Measurements from ENCODE around the gene RFX2. TPM values are rescaled to one million over a fixed set of nuclear protein-coding genes. Genes with fewer than 3 reads are reported as not detected.

RFX2 gene
- total RNA-seq, 1 experiment from 2014 or later: 4.6 TPM

GRCh38 chr19:6047741-6048251, 62.5 kb downstream of the RFX2 start (continued):
- TF ChIP-seq, protein P1, sequence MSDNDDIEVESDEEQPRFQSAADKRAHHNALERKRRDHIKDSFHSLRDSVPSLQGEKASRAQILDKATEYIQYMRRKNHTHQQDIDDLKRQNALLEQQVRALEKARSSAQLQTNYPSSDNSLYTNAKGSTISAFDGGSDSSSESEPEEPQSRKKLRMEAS (CRISPR knock-in tag; IDR thresholded peaks at IDR 0.05): no peak
- TF ChIP-seq ATF1 (CRISPR knock-in tag; IDR thresholded peaks at IDR 0.05) (no peak), TEAD4 (CRISPR knock-in tag; IDR thresholded peaks at IDR 0.05) (no peak)

DNA sequence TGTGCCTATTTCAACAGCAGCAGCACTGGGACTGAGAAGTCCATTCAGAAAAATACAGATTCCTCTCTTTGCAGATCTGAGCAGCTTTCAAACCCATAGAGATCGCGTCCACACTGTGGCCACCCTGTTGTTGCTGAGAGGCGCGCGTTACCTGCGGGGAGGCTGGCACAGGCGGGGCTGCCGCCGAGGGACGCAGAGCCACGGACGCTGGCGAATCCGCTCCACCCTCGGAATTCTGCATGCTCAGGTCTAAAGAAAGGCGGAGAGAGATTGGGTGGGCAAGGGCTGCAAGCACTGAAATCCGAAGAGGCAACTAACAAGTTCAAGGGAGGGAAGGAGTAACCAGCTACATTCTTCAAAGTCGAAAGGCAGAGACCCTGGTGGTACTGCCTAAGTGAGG, 63.0 kb downstream of the RFX2 start:
- ChIA-PET CTCF (interaction anchor here (0.6 to 3.5 kb wide), 38 partner anchors 9 to 378 kb away, joined by 3 to 95 read pairs (median 6); partner anchors contain the start of genes ACER1, KHSRP and NRTN), POLR2A (no interaction called here)
- Mint-ChIP-seq H3K36me3 (no peaks in the 10 kb centered on the region), H3K27ac (no peak overlapping the region), H3K27me3 (ENCODE audit: low read depth) (peaks cover 6% of the 10 kb centered on the region; the same call in 1 of the 2 replicates), H3K9me3 (no peaks in the 10 kb centered on the region), H3K4me1 (peaks cover 12% of the 10 kb centered on the region; the same call in 1 of the 2 replicates), H3K4me3 (no peak overlapping the region)
- no peak for ATAC-seq
- no peak for DNase-seq (ENCODE audit: low spot score)
- no peak for TF ChIP-seq CREB1 (CRISPR knock-in tag; IDR thresholded peaks at IDR 0.05)
- no peak for TF ChIP-seq AR (CRISPR knock-in tag; IDR thresholded peaks at IDR 0.05)
- no peak for TF ChIP-seq CREM (CRISPR knock-in tag; IDR thresholded peaks at IDR 0.05)
- no peak for TF ChIP-seq ZNF317 (CRISPR knock-in tag; IDR thresholded peaks at IDR 0.05; ENCODE audit: borderline replicate concordance, low read depth)
- no peak for TF ChIP-seq RELA (CRISPR knock-in tag; IDR thresholded peaks at IDR 0.05; ENCODE audit: borderline replicate concordance)

GRCh38 chr19:6045108-6045507, 65.2 kb downstream of the RFX2 start:
- ChIA-PET POLR2A (no interaction called here), CTCF (interaction anchor here (1.5 to 1.9 kb wide), 2 partner anchors 22 to 80 kb away, joined by 7 read pairs; no protein-coding TSS in a partner anchor)
- Mint-ChIP-seq H3K27ac (no peak overlapping the region), H3K4me1 (peaks cover 12% of the 10 kb centered on the region; the same call in 1 of the 2 replicates), H3K36me3 (no peaks in the 10 kb centered on the region), H3K9me3 (no peaks in the 10 kb centered on the region), H3K4me3 (no peak overlapping the region), H3K27me3 (ENCODE audit: low read depth) (peaks cover 5% of the 10 kb centered on the region)
- DNase-seq (ENCODE audit: low spot score): no peak
- TF ChIP-seq, protein P2, sequence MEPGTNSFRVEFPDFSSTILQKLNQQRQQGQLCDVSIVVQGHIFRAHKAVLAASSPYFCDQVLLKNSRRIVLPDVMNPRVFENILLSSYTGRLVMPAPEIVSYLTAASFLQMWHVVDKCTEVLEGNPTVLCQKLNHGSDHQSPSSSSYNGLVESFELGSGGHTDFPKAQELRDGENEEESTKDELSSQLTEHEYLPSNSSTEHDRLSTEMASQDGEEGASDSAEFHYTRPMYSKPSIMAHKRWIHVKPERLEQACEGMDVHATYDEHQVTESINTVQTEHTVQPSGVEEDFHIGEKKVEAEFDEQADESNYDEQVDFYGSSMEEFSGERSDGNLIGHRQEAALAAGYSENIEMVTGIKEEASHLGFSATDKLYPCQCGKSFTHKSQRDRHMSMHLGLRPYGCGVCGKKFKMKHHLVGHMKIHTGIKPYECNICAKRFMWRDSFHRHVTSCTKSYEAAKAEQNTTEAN (CRISPR knock-in tag; IDR thresholded peaks at IDR 0.05): no peak
- no peak for TF ChIP-seq ETV6 (CRISPR knock-in tag; IDR thresholded peaks at IDR 0.05)
- TF ChIP-seq TCF7 (CRISPR knock-in tag; IDR thresholded peaks at IDR 0.05; ENCODE audit: low read depth): no peak
- TF ChIP-seq, protein P1 (CRISPR knock-in tag; IDR thresholded peaks at IDR 0.05): no peak
- TF ChIP-seq, protein P3, sequence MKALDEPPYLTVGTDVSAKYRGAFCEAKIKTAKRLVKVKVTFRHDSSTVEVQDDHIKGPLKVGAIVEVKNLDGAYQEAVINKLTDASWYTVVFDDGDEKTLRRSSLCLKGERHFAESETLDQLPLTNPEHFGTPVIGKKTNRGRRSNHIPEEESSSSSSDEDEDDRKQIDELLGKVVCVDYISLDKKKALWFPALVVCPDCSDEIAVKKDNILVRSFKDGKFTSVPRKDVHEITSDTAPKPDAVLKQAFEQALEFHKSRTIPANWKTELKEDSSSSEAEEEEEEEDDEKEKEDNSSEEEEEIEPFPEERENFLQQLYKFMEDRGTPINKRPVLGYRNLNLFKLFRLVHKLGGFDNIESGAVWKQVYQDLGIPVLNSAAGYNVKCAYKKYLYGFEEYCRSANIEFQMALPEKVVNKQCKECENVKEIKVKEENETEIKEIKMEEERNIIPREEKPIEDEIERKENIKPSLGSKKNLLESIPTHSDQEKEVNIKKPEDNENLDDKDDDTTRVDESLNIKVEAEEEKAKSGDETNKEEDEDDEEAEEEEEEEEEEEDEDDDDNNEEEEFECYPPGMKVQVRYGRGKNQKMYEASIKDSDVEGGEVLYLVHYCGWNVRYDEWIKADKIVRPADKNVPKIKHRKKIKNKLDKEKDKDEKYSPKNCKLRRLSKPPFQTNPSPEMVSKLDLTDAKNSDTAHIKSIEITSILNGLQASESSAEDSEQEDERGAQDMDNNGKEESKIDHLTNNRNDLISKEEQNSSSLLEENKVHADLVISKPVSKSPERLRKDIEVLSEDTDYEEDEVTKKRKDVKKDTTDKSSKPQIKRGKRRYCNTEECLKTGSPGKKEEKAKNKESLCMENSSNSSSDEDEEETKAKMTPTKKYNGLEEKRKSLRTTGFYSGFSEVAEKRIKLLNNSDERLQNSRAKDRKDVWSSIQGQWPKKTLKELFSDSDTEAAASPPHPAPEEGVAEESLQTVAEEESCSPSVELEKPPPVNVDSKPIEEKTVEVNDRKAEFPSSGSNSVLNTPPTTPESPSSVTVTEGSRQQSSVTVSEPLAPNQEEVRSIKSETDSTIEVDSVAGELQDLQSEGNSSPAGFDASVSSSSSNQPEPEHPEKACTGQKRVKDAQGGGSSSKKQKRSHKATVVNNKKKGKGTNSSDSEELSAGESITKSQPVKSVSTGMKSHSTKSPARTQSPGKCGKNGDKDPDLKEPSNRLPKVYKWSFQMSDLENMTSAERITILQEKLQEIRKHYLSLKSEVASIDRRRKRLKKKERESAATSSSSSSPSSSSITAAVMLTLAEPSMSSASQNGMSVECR (CRISPR knock-in tag; IDR thresholded peaks at IDR 0.05; ENCODE audit: borderline replicate concordance): no peak
- TF ChIP-seq OVOL2 (CRISPR knock-in tag; IDR thresholded peaks at IDR 0.05; ENCODE audit: borderline replicate concordance): no peak
- TF ChIP-seq, protein P4, sequence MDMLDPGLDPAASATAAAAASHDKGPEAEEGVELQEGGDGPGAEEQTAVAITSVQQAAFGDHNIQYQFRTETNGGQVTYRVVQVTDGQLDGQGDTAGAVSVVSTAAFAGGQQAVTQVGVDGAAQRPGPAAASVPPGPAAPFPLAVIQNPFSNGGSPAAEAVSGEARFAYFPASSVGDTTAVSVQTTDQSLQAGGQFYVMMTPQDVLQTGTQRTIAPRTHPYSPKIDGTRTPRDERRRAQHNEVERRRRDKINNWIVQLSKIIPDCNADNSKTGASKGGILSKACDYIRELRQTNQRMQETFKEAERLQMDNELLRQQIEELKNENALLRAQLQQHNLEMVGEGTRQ (CRISPR knock-in tag; IDR thresholded peaks at IDR 0.05): no peak
- TF ChIP-seq FOXP1 (CRISPR knock-in tag; IDR thresholded peaks at IDR 0.05; ENCODE audit: borderline replicate concordance): no peak
- no peak for ATAC-seq

Measured in WTC11 (cell line).